GM18502 (cell line): ENCODE data around the gene HACD2.

ENCODE experiments used
- ATAC-seq: cut with Tn5 transposase; IDR thresholded peaks from one replicate; pipeline ENCODE4 v1.9.1; 2021; ENCODE audit warnings: mild to moderate bottlenecking; ENCODE audit not compliant: unreplicated experiment, poor library complexity

The HACD2 gene

DNA sequence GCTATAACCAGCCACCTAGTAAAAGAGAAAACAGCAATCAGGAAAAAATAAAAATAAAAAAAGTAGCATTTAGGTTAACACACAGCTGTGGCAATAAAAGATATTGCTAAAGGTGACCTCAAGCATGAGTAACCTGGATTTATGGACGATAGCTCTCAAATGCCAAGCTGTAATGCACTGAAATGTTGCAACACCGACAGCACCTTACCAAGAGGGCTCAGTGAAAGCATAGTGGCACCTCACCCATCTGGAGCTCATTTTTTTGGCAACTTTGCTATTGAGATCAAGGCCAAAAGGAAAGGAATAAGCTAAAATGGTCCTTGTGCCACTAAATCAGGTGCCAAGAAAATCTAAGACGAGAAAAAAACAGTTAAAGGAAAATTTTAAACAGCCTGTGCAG is 2.5 kb downstream of the HACD2 start:
- ATAC-seq = no peak

DNA sequence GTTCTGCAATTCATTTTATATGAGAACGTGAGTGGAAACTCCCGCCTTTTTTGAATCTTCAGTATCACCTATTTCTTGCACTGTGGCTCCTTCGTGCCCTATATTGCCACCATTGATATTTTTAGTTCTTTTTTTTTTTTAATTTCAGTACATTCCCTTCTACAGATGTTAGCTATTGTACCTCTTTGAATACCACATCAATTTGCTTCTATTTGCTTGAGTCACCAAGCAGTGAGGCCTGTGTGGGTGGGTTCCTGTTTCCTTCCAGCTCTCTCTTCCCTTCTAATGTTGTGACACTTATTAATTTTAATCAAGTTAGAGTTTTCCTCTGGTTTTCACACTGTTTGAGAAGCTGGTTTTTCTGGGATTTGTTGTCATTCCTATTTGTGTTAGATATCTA is 8.7 kb downstream of the HACD2 start:
- ATAC-seq = peak; percentile 69

DNA sequence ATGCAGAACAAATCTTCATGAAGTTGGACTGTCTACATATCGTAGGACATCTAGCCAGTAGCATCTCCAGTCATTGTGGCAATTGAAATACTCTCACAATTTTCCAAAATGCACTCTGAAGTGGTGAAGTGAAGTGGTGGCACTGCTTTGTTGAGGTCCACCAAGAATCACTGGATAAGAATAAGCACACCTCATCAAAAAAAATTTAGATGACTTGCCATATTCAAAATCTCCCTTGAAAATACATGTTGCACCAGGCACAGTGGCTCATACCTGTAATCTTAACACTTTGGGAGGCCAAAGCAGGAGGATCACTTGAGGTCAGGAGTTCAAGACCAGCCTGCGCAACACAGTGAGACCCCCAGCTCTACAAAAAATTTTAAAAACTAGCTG is 12.9 kb downstream of the HACD2 start:
- no peak for ATAC-seq

DNA sequence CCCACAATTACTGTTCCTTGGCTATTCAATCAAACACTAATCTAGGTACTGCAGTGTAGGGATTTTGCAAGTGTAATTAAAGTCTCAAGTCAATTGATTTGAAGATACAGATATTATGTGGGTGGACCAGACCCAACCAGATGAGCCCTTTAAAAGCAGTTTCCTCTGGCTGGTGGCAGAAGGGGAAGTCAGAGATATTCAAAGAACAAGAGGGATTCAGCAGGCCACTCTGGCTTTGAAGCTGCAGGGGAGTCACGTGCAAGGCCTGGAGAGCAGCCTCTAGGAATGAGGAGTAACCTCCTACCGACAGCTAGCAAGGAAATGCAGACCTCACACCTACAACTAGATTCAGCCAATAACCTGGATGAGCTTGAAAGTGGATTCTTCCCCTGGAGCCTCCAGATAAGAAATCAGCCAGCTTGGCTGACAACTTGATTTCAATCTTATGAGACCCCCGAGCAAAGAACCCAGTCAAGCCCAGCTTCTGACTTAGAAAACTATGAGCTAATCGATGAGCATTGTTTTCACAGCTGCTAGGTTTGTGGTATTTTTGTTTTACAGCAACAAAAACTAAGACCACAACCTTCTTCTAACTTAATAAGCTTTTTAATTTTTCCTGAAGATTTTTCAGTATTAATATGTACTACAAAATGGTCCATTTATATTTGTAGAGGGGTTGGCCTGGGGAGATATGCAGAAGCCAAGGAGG is 13.4 kb downstream of the HACD2 start:
- no peak for ATAC-seq

DNA sequence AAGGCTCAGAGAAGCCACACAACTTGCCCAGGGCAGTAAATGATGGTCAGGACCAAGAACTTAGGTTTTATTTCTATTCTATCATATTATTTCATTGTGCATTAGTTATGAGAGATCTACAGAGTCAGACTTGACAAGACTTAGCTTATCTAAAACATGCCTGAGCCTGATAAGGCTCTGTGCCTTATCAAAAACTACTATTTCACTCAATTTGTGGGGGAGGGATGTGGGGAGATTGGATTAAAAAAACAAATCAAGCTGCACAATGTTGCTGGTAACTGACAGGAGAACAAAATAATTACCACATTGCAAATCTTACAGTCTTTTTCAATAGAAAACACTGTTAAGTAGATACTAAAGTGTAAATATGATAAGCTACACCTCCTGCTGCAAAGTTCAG is 16.0 kb downstream of the HACD2 start:
- ATAC-seq = no peak

DNA sequence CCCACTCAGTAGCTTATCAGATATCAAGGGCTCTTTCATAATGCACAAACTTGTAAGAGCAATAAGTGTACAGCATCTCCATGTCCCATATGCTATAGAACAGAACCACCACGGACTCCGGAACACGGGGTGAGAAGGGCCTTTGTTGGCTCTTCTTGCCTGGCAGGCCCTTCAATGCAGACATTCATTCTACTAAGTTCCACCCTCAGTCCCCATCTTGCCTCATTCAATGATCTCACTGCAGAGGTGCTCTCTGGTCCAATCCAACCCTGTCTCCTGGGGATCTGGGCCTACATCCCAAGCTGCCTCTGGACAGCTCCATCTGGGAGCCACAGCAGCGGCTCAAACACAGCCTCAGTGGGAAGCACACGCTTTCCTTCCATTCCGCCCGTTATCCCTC is 16.8 kb downstream of the HACD2 start:
- ATAC-seq = no peak

DNA sequence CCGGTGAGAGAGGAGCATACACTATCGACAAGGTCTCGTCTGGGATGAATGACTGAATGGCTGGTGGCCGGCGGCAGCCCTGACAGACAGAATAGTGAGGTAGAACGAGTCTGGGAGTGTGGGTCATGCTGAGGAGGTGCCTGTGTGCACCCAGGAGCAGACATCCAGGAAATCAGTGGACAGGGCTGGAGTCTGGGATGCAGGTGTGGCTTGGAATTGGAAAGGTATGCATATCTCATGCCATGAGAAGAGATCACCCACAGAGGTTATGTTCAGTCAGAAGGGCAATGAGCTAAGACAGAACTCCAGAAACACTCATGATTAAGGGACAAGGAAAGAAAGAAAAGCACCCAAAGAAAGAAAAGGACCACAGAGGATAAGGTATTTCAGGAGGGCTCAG is 20.8 kb downstream of the HACD2 start:
- no peak for ATAC-seq

DNA sequence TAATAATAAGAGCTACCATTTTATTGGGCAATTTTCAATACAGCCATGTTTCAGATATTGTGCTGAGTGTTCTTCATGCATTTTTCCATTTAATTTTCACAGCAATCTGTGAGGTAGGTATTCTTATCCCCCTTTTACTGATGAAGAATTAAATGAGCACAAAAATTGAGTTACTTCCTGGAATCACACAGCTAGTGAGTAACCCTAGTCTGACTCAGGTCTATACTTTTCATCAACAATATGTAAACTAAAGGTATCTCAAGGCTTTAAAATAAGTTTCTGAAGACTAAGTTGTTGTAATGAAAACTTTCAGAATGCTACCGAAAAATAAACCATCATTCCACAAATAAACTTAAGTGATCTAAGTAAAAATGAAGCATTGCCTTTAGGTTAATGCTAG is 22.3 kb downstream of the HACD2 start:
- ATAC-seq = no peak

DNA sequence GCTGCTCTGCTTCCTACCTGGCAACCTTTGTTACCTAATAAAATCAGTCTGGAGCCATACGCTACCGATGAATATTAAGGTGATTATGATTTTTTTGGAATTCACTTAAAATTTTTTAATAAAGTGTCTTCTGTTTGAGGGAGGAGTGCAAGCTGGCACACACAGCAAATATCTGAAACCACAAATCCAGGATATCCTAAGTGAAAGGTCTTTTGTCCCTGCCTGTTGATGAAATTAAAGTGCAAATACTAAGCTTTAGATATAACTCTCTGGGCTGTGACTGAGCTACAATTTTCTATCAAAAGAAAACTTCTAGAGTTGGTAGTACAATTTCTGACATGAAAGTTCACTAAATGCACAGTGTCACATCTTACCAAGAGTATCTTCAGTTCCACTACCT is 23.7 kb downstream of the HACD2 start:
- ATAC-seq = no peak

DNA sequence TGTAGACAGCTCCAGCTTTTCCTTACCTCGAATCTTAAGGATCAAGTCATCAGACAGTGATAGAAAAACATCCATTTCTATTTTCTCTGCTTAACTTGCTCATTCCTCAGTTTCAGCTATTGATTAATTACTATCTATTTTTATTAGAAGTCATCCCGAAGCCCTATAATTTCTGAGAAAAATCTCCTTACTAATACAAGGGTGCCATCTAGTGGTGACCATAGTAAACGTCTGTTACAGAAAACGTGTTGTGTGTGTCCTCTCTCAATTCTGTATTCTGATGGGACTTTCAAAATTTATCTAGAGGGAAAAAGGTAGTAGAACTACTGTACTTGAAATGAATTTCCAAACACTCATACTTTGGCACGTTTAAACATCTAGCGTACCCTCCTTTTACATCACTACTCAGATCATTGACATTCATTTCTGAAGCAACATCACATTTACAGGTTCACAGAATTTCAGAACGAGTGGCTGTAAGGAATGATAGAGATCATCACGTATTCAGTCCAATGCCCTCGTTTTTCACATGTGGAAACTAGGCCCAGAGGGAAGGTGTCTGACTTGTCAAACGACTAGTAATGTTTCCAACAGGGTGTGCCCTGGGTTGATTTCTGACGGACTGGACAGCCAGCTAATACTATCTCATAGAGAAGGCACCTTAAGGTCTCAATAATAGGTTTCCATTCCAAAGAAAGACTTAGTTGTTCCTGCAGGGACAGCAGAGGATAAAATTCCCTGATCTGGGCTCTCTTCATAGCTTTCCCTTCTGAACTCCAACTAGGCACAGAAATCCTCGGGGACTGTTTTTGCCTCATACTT is 25.6 kb downstream of the HACD2 start:
- no peak for ATAC-seq

DNA sequence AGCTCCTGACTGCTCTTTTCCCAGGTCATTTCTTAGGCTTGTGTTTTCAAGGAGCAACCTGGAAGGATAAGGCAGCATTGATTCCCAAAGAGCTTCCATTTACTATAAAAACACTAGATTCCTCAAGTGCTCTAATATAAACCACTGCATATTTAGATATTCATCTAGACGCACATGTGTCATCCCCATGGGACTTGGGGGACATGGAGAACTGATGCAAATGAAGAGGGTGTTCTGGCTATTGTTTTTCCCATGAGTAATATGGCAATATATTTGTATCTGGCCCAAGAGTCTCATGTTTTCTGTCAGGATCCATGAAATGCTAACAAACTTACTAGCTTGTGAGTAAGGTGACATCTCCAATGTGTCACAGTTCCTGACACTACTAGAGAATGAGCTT is 31.3 kb downstream of the HACD2 start:
- no peak for ATAC-seq

DNA sequence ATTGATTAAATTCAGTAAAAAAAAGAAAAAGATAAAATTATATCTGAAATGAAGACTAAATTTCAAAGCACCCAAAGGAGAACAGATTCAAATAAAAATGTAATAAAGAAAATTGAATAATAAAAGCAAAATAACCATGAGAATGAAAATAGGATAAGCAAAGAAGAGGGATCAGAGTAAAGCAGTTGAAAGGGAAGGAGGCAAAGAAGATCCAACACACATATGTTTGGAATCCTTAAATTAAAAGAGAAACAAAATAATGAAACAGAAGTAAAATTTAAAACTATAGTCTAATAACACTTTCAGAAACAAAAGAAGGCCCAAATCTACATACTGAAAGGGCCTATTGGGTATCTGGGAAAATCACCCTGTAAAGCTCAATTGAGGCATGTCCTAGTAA is 32.1 kb downstream of the HACD2 start:
- ATAC-seq = no peak

DNA sequence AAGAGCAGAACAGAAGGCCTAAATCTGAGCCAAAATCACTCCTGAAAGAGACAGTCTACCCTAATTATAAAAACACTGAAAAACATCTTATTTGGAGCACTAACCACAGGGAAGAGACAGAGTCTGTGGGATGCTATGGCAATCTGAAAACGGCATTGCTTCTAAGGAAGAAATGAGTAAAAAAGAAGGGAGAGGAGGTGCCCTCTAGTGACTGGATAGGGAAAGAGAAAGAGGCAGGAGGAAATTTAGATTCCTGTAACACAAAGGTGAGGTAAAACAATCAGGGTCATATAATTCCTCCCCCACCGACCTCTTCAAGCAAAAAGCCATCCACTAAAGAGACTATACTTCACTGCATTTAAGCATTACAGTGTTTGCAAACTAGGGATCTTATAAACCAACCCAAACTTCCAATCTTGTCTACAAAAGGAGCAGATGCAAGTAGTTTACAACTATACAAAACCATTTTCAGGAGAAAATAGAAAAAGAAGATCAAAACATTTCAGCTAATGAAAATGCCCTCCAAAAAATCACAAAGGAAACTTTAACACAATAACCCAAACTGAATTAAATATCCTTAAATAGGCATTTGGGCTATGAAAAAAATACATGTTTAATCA is 32.6 kb downstream of the HACD2 start:
- no peak for ATAC-seq

DNA sequence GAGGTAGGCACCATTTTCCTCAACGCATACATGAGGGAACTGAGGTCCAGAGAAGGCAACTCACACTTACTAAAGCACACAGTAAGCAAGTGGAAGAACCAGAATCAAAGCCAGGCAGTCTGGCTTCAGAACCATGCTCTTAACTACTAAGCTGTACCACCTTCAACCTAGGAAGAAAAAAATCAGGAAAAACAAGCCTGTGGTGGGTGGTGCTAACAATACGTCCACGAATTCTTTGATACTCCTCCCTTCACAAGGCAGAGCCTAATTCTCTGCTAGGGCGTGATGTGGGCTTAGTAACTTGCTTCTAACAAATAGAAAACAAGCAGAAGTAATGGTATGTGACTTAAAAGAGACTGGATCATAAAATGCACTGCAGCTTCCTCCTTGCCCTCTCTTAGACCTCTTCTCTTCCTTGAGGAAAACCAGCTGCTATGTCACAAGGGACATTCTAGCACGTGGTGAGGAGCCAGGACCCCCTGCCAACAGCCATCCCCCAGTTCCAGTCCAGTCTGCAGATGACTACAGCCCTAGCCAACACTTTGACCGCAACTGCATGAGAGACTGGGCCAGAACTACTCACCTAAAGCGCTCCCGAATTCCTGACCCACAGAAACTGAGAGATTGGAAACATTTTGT is 36.9 kb downstream of the HACD2 start:
- no peak for ATAC-seq

DNA sequence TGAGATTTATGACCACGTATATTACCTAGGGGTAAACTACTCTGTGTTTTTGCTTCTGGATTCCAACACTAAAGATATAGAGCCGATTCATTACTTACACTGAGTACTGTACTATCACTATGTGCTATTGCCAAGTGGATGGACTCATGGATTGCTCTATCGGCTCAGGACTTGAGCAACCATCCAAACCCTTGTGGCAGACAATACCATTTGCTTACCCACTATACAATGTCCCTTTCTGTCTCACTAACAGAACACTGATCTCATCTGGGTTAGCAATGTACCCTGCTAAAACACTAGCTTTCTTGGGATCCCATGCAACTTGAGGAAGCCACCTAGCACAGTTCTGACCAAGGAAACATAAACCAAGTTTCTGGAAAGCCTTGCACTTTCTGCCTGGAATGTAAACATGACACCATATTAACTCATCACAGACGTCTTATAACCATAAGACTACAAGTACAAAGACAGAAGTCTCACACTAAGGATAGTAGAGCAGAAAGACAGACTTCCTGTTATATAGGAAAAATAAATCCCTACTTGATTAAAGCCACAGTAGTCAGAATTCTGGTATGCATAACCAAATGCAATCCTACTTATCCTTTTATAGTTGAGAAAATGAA is 38.6 kb downstream of the HACD2 start:
- ATAC-seq = no peak

DNA sequence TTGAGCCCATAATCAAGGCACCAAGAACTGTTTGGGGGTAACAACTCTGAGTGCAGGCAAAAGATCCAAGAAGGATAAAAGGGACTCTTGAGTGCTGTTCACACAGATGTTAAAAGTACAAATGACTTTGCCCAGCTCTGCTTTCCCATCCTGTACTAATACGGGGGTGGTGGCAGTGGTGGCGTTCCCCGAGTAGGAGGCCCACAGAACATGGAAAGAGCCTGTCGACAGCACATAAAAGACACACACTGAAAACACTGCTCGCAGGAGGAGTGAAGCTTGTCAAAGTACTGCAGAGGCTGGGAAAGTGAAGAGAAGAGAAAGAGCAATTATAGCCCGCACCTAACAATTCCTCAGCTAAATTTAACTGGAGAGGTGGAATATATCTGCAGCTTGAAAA is 40.9 kb downstream of the HACD2 start:
- no peak for ATAC-seq

DNA sequence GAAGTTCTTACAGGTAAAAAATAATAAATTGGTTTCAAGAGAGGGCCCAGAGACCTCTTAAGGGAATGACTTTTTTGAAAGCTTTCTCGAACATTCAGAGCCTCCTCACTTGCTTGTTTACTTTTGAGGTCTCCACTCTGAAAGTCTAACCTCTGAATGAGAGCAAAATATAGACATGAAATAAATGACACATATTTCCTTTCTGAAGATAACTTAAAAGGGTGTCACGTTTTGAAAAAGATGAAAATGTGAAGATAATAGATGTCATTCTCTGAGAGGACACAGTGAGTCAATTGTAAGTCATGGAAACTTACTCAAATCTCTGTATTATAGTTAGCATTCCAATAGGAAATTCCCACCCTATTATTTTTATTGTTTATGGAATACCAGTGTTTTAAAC is 44.6 kb downstream of the HACD2 start:
- ATAC-seq = no peak

DNA sequence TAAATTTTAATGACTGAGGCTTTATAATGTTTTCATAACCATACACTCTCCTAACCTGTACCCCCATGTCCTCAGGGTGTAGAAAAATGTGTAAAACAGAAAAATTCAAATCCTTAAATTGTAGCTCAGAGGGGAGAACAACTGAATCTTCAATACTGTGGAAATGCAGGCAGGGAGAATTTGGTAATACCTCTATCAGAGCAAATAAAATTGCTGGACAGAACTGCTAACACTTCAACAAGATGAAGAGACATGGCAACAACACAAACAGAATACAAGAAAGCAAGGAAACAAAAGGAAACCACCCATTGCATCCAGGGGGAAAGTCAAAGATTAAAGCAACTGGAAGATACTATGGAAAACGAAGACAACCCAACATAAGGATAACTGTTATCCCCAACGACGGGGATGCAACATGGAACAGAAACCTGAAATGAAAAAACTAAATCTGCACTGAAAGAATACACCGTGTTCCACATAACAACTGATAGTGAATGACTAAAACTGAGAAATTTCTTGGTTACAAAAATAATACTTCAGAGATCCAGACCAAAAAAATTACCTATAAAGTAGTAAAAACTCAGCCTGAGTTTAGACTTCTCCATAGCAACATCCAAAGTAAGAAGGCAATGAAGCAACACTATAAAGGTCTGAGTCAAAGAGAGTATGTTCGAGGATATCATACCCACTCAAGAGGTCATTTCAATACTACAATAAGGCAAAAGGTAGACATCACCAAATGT is 48.5 kb downstream of the HACD2 start:
- peak; percentile 90 for ATAC-seq

DNA sequence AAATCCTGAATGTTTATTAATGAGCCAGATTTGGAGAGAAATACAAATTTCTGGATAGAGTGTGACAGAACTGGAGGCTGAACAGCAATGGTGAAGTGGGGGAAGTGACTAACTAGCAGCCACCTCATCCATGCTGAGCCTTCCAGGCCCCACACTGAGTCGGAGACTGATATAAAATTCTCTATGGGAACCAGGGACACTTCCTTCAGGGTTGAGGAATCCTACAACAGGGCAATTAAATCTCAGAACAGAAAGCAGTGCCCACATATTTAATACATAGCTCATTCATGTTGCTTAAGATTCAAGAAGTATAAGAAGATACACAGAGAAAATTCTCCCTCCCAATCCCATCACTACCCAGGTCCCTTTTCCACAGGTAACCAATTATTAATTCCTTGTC is 49.3 kb downstream of the HACD2 start:
- ATAC-seq = no peak

DNA sequence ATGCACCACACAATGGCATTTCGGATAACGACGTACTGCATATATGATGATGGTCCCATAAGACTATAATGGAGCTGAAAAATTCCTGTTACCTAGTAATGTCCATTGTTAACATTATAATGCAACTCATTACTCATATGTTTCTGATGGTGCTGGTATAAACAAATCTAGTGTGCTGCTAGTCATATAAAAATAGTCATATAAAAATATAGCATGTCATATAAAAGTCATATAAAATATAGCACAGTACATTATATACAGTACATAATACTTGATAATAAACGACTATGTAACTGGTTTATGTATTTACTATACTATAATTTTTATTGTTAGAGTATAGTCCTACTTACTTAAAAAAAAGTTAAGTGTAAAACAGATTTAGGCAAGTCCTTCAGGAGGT is 50.6 kb downstream of the HACD2 start:
- no peak for ATAC-seq
